HepG2 (cell line): ENCODE results near the gene POMT2. TPM values are rescaled to one million over a fixed set of nuclear protein-coding genes. Genes with fewer than 3 reads are reported as not detected.

Experiments
- ATAC-seq: fragments of 200-7000 bp; cut with Tn5 transposase; 3 replicates; pipeline ENCODE4 v1.9.1; 2020; ENCODE audit warnings: mild to moderate bottlenecking, moderate library complexity
- BruUV-seq: library from RNA; stranded (reverse); fragments of 400-500 nt; replicated peaks from 2 replicates; lab custom pipeline; 2021; lab: Mats Ljungman, UMichigan
- CTCF ChIA-PET: fragments of 300-600 bp; formaldehyde crosslinking; extraction: SDS; loops from one replicate; lab custom pipeline; 2021; ENCODE audit warnings: low total read pairs, inconsistent platforms, low intra/inter-chr PET ratio; lab: Yijun Ruan, JAX
- POLR2A ChIA-PET: fragments of 350-600 bp; sonication (Branson Sonifier 250); formaldehyde crosslinking; loops from one replicate; lab custom pipeline; 2020; ENCODE audit warnings: antibody characterized with exemption, inconsistent platforms; lab: Yijun Ruan, JAX
- DNase-seq: peaks from one replicate; pipeline ENCODE4 v3.0.0-alpha.2; 2015; ENCODE audit warnings: low spot score
- FAIRE-seq: peaks from 3 replicates; lab custom pipeline; 2011; peaks lifted over from hg19 to GRCh38; lab: Jason Lieb, UNC
- H2AFZ ChIP-seq: one replicate; pipeline ENCODE4 v1.6.1; 2011; ENCODE audit warnings: low read length, inconsistent platforms
- H3K27ac ChIP-seq: fragments of 300-600 bp; 3 replicates; pipeline ENCODE4 v1.8.0; 2011; ENCODE audit warnings: mixed run types, mild to moderate bottlenecking, mixed read lengths, low read length, inconsistent platforms; ENCODE audit not compliant: insufficient read depth; ENCODE audit errors: extremely low read length
- H3K27me3 ChIP-seq, 2 experiments: fragments of 200-600 bp in 1 of 2; 2 replicates in 1 of 2; 3 replicates in 1 of 2; pipeline versions ENCODE4 v1.6.0 to v1.8.0; 2011; ENCODE audit warnings: low read length in 2 of 2, mild to moderate bottlenecking in 2 of 2, moderate library complexity in 2 of 2, inconsistent platforms in 1 of 2; ENCODE audit not compliant: insufficient read depth in 2 of 2, control insufficient read depth in 1 of 2
- H3K36me3 ChIP-seq, 2 experiments: fragments of 200-600 bp in 1 of 2; replicated peaks in 1 of 2; 2 replicates in 1 of 2; 3 replicates in 1 of 2; pipeline versions ENCODE4 v1.5.1 to v1.8.0; 2011; ENCODE audit warnings: low read length in 2 of 2, inconsistent platforms in 1 of 2; ENCODE audit not compliant: insufficient read depth in 2 of 2, control insufficient read depth in 1 of 2
- H3K4me1 ChIP-seq: 2 replicates; pipeline ENCODE4 v1.5.1; 2012; ENCODE audit warnings: low read length, inconsistent platforms; ENCODE audit not compliant: insufficient read depth
- H3K4me2 ChIP-seq: 2 replicates; pipeline ENCODE4 v1.6.0; 2011; ENCODE audit warnings: low read depth, low read length, inconsistent platforms
- H3K4me3 ChIP-seq, 3 experiments: fragments of 200-600 bp in 1 of 3; sonication (generic), shearing (Covaris generic) in 1 of 3; replicated peaks in 1 of 3; 2 replicates each; pipeline ENCODE4 v1.5.1; 2011 to 2016; ENCODE audit warnings: low read length in 3 of 3, inconsistent platforms in 2 of 3, low read depth in 2 of 3, mild to moderate bottlenecking in 2 of 3, control low read depth in 1 of 3, mixed read lengths in 1 of 3; ENCODE audit not compliant: insufficient read depth in 1 of 3
- H3K79me2 ChIP-seq: one replicate; pipeline ENCODE4 v1.6.1; 2011; ENCODE audit warnings: low read length, inconsistent platforms; ENCODE audit not compliant: insufficient read depth
- H3K9ac ChIP-seq: 2 replicates; pipeline ENCODE4 v1.6.0; 2011; ENCODE audit warnings: mild to moderate bottlenecking, low read depth, low read length, inconsistent platforms; ENCODE audit not compliant: insufficient read depth
- H3K9me3 ChIP-seq: 2 replicates; pipeline ENCODE4 v1.5.1; 2012; ENCODE audit warnings: mild to moderate bottlenecking, low read length
- H4K20me1 ChIP-seq: 2 replicates; pipeline ENCODE4 v1.6.0; 2011; ENCODE audit warnings: inconsistent platforms, mild to moderate bottlenecking, low read length, moderate library complexity; ENCODE audit not compliant: insufficient read depth
- AGO2 ChIP-seq: fragments of 200-400 bp; formaldehyde crosslinking; optimal IDR thresholded peaks from 2 replicates; pipeline ENCODE3; 2017; ENCODE audit warnings: mild to moderate bottlenecking, low read depth, low read length, moderate library complexity
- SNAPC2 ChIP-seq: sonication (generic); formaldehyde crosslinking; IDR thresholded peaks from 2 replicates; pipeline ENCODE4 v1.8.1; 2022; ENCODE audit warnings: mild to moderate bottlenecking, missing genetic modification reagents
- ZNF207 ChIP-seq: fragments of 450-650 bp; IDR thresholded peaks from 2 replicates; pipeline ENCODE4 v1.6.1; 2016; ENCODE audit warnings: antibody characterized with exemption, borderline replicate concordance
- ZNF296 ChIP-seq: sonication (generic); formaldehyde crosslinking; conservative IDR thresholded peaks from 2 replicates; pipeline ENCODE4 v1.5.0; 2020; ENCODE audit warnings: mild to moderate bottlenecking, missing genetic modification reagents
- ZNF30 ChIP-seq: sonication (generic); formaldehyde crosslinking; IDR thresholded peaks from 2 replicates; pipeline ENCODE4 v1.5.0; 2020; ENCODE audit warnings: mild to moderate bottlenecking, missing genetic modification reagents
- ZNF326 ChIP-seq: sonication (generic); formaldehyde crosslinking; IDR thresholded peaks from 2 replicates; pipeline ENCODE4 v1.4.0; 2020; ENCODE audit warnings: missing genetic modification reagents, borderline replicate concordance
- ZNF781 ChIP-seq: sonication (generic); formaldehyde crosslinking; IDR thresholded peaks from 2 replicates; pipeline ENCODE4 v1.5.1; 2020; ENCODE audit warnings: borderline replicate concordance, mild to moderate bottlenecking, missing genetic modification reagents; ENCODE audit errors: not compliant biosample characterization
- WGBS: methylation state at CpG from one replicate; pipeline ENCODE4 v1.1.6; 2017; ENCODE audit warnings: low lambda C conversion rate; 5-methylcytosine and 5-hydroxymethylcytosine counted together
- in situ Hi-C: cut with HindIII; loops from 2 replicates; pipeline ENCODE4 v1.10.0; 2017; ENCODE audit warnings: low pct_unique_long_range_greater_than_20kb; ENCODE audit not compliant: extremely low pct_ligation_motif_present
- intact Hi-C: fragments of 100-400 bp; cut with micrococcal nuclease; formaldehyde crosslinking; loops from one replicate; pipeline ENCODE4 v1.10.0; 2022; ENCODE audit not compliant: unreplicated experiment
- polyA plus RNA-seq, 8 experiments: library from polyadenylated mRNA; depleted of rRNA in 3 of 8; stranded (reverse) in 7 of 8; unstranded in 1 of 8; fragments of >200 nt; fragmentation: Illumina TruSeq in 4 of 8; extraction: Trizol in 4 of 8; gene quantifications; 2 replicates each; pipeline versions ENCODE4 v1.2.1 to v1.2.3, GENCODE V29; 2011 to 2016; ENCODE audit warnings: low read depth in 4 of 8, missing spikeins in 1 of 8, mixed read lengths in 1 of 8; ENCODE audit not compliant: insufficient read depth in 1 of 8
- total RNA-seq, 5 experiments: library from RNA; depleted of rRNA; stranded (reverse); fragments of >200 nt; fragmentation: Illumina TruSeq; extraction: Trizol; gene quantifications; 2 replicates each; pipeline ENCODE4 v1.2.3, GENCODE V29; 2016; ENCODE audit warnings: low read depth in 1 of 5
- TF ChIP-seq, protein P1 (sequence below): sonication (generic); formaldehyde crosslinking; IDR thresholded peaks from 2 replicates; pipeline ENCODE4 v1.4.0; 2020; ENCODE audit warnings: mild to moderate bottlenecking, missing genetic modification reagents
- TF ChIP-seq, protein P2 (sequence below): fragments of 450-650 bp; IDR thresholded peaks from 2 replicates; pipeline ENCODE4 v1.6.1; 2017
- TF ChIP-seq, protein P3 (sequence below): sonication (generic); formaldehyde crosslinking; conservative IDR thresholded peaks from 2 replicates; pipeline ENCODE4 v1.8.1; 2023; ENCODE audit warnings: missing genetic modification reagents

Gene POMT2
- total and polyA plus RNA-seq, 2 of the 13 experiments (the other 11 are each of a cell fraction or from before 2014, with no cell fraction given): 15.3 to 15.9 TPM

DNA sequence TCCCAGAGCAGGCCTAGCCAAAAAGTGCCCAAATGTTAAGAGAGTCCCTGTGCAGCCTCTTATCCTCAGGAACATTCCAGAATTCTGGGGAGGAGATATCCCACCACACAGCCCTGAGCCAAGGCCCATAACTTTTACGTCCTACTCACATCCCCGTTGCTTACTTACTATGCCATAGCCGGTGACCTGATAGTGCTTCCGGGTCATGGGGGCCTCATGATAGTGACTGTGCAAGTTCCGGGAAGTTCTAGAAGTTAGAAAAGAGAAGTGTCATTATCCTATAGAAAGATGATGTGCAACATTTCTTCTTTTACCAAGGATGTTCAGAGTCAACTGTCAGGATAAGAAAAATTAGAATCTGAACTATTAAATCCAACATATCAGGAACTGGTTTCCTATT lies 34.1 kb downstream of the POMT2 start:
- Histone ChIP-seq H3K9ac (no peak overlapping the region), H3K36me3 (peaks cover 21 to 60% of the 10 kb centered on the region in 2 experiments; a peak in 4 of 5 replicates), H2AFZ (no peak overlapping the region), H4K20me1 (no peaks in the 10 kb centered on the region), H3K4me2 (no peak overlapping the region), H3K4me1 (no peaks in the 10 kb centered on the region), H3K4me3 (no peak overlapping the region), H3K79me2 (no peaks in the 10 kb centered on the region)
- POLR2A ChIA-PET: no interaction called here
- WGBS: 96% methylated on average over 5 of the region's 5 CpGs
- in situ Hi-C loops: no loop called here
- intact Hi-C loops: no loop called here
- ATAC-seq: no peak
- CTCF ChIA-PET: no interaction called here
- BruUV-seq: no TSS peak
- DNase-seq: no peak
- no peak for FAIRE-seq
- TF ChIP-seq AGO2: no peak
- no peak for TF ChIP-seq ZNF296
- TF ChIP-seq, protein P1, sequence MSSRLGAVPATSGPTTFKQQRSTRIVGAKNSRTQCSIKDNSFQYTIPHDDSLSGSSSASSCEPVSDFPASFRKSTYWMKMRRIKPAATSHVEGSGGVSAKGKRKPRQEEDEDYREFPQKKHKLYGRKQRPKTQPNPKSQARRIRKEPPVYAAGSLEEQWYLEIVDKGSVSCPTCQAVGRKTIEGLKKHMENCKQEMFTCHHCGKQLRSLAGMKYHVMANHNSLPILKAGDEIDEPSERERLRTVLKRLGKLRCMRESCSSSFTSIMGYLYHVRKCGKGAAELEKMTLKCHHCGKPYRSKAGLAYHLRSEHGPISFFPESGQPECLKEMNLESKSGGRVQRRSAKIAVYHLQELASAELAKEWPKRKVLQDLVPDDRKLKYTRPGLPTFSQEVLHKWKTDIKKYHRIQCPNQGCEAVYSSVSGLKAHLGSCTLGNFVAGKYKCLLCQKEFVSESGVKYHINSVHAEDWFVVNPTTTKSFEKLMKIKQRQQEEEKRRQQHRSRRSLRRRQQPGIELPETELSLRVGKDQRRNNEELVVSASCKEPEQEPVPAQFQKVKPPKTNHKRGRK: no peak
- no peak for TF ChIP-seq SNAPC2 (CRISPR knock-in tag)
- TF ChIP-seq, protein P2, sequence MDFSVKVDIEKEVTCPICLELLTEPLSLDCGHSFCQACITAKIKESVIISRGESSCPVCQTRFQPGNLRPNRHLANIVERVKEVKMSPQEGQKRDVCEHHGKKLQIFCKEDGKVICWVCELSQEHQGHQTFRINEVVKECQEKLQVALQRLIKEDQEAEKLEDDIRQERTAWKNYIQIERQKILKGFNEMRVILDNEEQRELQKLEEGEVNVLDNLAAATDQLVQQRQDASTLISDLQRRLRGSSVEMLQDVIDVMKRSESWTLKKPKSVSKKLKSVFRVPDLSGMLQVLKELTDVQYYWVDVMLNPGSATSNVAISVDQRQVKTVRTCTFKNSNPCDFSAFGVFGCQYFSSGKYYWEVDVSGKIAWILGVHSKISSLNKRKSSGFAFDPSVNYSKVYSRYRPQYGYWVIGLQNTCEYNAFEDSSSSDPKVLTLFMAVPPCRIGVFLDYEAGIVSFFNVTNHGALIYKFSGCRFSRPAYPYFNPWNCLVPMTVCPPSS: no peak
- TF ChIP-seq, protein P3, sequence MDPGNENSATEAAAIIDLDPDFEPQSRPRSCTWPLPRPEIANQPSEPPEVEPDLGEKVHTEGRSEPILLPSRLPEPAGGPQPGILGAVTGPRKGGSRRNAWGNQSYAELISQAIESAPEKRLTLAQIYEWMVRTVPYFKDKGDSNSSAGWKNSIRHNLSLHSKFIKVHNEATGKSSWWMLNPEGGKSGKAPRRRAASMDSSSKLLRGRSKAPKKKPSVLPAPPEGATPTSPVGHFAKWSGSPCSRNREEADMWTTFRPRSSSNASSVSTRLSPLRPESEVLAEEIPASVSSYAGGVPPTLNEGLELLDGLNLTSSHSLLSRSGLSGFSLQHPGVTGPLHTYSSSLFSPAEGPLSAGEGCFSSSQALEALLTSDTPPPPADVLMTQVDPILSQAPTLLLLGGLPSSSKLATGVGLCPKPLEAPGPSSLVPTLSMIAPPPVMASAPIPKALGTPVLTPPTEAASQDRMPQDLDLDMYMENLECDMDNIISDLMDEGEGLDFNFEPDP (CRISPR knock-in tag): no peak
- no peak for TF ChIP-seq ZNF30 (CRISPR knock-in tag)
- TF ChIP-seq ZNF781: no peak
- no peak for TF ChIP-seq ZNF207
- no peak for TF ChIP-seq ZNF326 (CRISPR knock-in tag)
- TF ChIP-seq, all 625 proteins: peak for 0
- no peaks in the 10 kb centered on the region for H3K27me3 ChIP-seq
- H3K27ac ChIP-seq: no peak overlapping the region
- no peaks in the 10 kb centered on the region for H3K9me3 ChIP-seq
